Uterus (tissue), 4 donors: Measurements from ENCODE around the gene MRPL9. TPM values are rescaled to one million over a fixed set of nuclear protein-coding genes. Genes with fewer than 3 reads are reported as not detected.

Source experiments
- DNase-seq, 2 donors: peaks; one replicate each; pipeline ENCODE4 v3.0.0-alpha.2; 2019 to 2020
- H3K27ac ChIP-seq, 2 donors: fragments of 200-600 bp; sonication (generic); 1 replicate in 1 of 2; 2 replicates in 1 of 2; pipeline ENCODE4 v1.5.1; 2016 to 2018
- H3K27me3 ChIP-seq, 2 donors: fragments of 200-600 bp; sonication (generic); one replicate each; pipeline ENCODE4 v1.5.1; 2018 to 2019; ENCODE audit warnings: control low read depth in 1 of 2
- H3K36me3 ChIP-seq, 2 donors: fragments of 200-600 bp; sonication (generic); one replicate each; pipeline ENCODE4 v1.5.1; 2019; ENCODE audit warnings: control low read depth in 1 of 2
- H3K4me1 ChIP-seq, 2 donors: fragments of 200-600 bp; sonication (generic); one replicate each; pipeline ENCODE4 v1.5.1; 2018 to 2019; ENCODE audit warnings: control low read depth in 1 of 2
- H3K4me3 ChIP-seq, 2 donors: fragments of 200-600 bp; sonication (generic); 1 replicate in 1 of 2; 2 replicates in 1 of 2; pipeline ENCODE4 v1.5.1; 2018 to 2019; ENCODE audit warnings: mild to moderate bottlenecking in 1 of 2
- H3K9me3 ChIP-seq, 2 donors: fragments of 200-600 bp; sonication (generic); one replicate each; pipeline ENCODE4 v1.5.1; 2019; ENCODE audit warnings: control low read depth in 1 of 2
- POLR2A ChIP-seq, 2 donors: fragments of 450-650 bp; IDR thresholded peaks; one replicate each; pipeline ENCODE4 v1.6.1; 2016; ENCODE audit warnings: antibody characterized with exemption in 2 of 2, mild to moderate bottlenecking in 1 of 2, moderate library complexity in 1 of 2
- intact Hi-C: fragments of 100-400 bp; cut with DNase I; formaldehyde crosslinking; loops from one replicate; pipeline ENCODE4 v1.15.1; 2023; ENCODE audit warnings: low total_unique reads
- total RNA-seq, 4 donors: library from RNA; depleted of rRNA in 3 of 4; stranded (reverse); fragments of >200 nt in 3 of 4; gene quantifications; one replicate each; pipeline versions ENCODE4 v1.1.0 to v1.2.4, GENCODE V29; 2014 to 2023
- TF ChIP-seq, protein P1 (sequence below), 4 experiments: fragments of 200-600 bp in 2 of 4; fragments of 450-650 bp in 2 of 4; sonication (generic) in 2 of 4; IDR thresholded peaks; one replicate each; pipeline ENCODE4 v1.5.1; 2016 to 2019; ENCODE audit warnings: antibody characterized with exemption in 4 of 4, mild to moderate bottlenecking in 2 of 4, moderate library complexity in 1 of 4
- donor health status: DM: yes; HTN: yes; CAD: no.

Gene MRPL9
- total RNA-seq, 4 donors from 2014 or later, result 54.1 to 88.9 (median 61.8) TPM

DNA sequence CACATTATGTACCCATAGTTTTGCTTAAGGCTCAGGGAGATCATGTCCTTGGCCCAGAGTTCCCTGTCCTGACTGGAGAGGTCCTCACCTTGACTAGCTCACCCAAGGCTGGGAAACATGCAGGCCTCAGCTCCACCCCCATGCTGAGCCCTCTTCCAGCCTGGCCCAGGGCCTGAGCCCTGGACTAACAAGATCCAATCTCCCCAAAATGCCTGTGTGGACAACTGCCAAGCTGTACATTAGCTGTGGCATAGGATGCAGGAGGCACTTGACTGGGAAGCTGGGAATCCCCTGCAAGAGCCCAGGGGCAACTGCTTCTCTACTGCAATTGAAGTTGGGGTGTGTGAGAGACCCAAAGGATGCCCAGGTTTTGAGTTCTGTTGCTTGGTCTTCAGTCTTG is 39.9 kb upstream of the MRPL9 start:
- TF ChIP-seq, protein P1, sequence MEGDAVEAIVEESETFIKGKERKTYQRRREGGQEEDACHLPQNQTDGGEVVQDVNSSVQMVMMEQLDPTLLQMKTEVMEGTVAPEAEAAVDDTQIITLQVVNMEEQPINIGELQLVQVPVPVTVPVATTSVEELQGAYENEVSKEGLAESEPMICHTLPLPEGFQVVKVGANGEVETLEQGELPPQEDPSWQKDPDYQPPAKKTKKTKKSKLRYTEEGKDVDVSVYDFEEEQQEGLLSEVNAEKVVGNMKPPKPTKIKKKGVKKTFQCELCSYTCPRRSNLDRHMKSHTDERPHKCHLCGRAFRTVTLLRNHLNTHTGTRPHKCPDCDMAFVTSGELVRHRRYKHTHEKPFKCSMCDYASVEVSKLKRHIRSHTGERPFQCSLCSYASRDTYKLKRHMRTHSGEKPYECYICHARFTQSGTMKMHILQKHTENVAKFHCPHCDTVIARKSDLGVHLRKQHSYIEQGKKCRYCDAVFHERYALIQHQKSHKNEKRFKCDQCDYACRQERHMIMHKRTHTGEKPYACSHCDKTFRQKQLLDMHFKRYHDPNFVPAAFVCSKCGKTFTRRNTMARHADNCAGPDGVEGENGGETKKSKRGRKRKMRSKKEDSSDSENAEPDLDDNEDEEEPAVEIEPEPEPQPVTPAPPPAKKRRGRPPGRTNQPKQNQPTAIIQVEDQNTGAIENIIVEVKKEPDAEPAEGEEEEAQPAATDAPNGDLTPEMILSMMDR (IDR thresholded peaks at IDR 0.05), result no peak

DNA sequence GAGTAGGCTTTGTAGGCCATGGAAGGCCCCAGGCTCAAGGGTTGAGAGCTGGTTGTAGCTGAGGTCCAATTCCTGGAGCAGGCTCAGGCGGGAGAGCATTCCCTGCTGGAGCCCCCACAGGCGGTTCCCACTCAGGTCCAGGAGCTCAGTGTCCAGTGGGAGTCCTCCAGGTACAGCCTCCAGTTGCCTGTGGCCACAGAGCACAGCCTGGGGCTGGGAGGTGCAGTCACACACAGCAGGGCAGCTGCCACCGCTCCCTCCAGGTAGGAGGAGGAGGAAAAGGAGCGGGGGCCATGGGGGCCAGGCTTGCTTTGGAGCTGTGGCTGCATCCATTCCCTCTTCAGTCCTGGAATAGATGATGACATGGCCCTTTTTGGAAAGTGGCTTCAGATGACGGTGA is 39.1 kb upstream of the MRPL9 start:
- Histone ChIP-seq H3K4me3 (no peak overlapping the region), H3K36me3 (no peaks in the 10 kb centered on the region), H3K9me3 (no peaks in the 10 kb centered on the region), H3K27ac (no peak overlapping the region), H3K4me1 (no peaks in the 10 kb centered on the region), H3K27me3 (no peaks in the 10 kb centered on the region)
- intact Hi-C loops, result no loop called here
- TF ChIP-seq, protein P1 (IDR thresholded peaks at IDR 0.05), result no peak
- TF ChIP-seq POLR2A (IDR thresholded peaks at IDR 0.05), result no peak
- DNase-seq, result no peak

More for the DNA sequence above, 39.9 kb upstream of the MRPL9 start:
- no peaks in the 10 kb centered on the region for H3K27me3 ChIP-seq
- no peak overlapping the region for H3K27ac ChIP-seq
- no peak overlapping the region for H3K4me3 ChIP-seq
- H3K4me1 ChIP-seq, result no peaks in the 10 kb centered on the region
- H3K9me3 ChIP-seq, result no peaks in the 10 kb centered on the region
- DNase-seq, result no peak
- intact Hi-C loops, result no loop called here
- H3K36me3 ChIP-seq, result no peaks in the 10 kb centered on the region

DNA sequence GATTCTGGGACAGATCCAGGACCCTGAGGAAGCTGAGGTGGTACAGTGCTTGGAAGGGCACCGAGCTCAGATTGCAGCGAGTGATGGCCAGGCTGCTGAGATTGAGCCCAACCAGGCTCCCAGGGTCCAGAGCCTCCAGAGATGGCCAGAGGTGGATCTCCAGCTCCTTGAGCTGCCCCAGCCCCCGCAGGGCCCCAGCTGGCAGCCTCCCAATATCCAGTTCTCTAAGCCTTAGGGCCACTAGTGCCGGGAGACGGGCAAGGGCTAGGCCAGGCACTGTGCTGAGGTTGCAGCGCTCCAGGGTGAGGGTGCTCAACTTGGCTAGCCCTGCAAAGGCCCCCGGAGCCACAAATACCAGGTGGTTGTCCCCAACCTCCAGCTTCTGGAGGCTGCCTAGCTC is 38.5 kb upstream of the MRPL9 start:
- no peak overlapping the region for H3K27ac ChIP-seq
- no peaks in the 10 kb centered on the region for H3K27me3 ChIP-seq
- no peaks in the 10 kb centered on the region for H3K36me3 ChIP-seq
- DNase-seq, result no peak
- no peak overlapping the region for H3K4me3 ChIP-seq
- TF ChIP-seq POLR2A (IDR thresholded peaks at IDR 0.05), result no peak
- TF ChIP-seq, protein P1 (IDR thresholded peaks at IDR 0.05), result no peak
- intact Hi-C loops, result no loop called here
- H3K9me3 ChIP-seq, result no peaks in the 10 kb centered on the region
- no peaks in the 10 kb centered on the region for H3K4me1 ChIP-seq

DNA sequence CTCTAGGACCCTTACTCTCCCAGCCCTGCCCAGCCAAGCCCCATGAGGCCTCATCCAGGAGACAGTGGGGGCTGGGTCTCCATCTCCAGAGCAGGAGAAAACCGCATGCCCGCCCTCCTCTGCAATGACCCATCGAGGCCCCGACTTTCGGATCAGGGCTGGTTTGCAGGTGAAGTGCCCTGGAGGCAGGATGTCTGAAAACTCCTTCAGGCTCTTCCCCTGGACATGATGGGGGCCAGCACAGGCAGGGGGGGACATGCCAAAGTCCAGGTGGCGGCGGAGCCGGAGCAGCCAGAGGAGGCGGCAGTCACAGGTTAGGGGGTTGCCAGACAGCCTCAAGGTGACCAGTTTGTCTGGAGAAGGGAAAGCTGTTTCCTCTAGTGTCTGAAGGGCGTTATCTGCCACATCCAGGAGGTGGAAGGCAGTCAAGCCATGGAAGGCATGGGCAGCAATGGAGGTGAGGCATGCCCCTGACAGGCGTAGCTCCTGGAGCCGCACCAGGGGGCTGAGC is 38.1 kb upstream of the MRPL9 start:
- intact Hi-C loops, result no loop called here
- no peak for DNase-seq
- H3K4me1 ChIP-seq, result no peaks in the 10 kb centered on the region
- TF ChIP-seq POLR2A (IDR thresholded peaks at IDR 0.05), result no peak
- TF ChIP-seq, protein P1 (IDR thresholded peaks at IDR 0.05), result no peak
- H3K27me3 ChIP-seq, result no peaks in the 10 kb centered on the region
- H3K27ac ChIP-seq, result no peak overlapping the region
- no peak overlapping the region for H3K4me3 ChIP-seq
- H3K9me3 ChIP-seq, result no peaks in the 10 kb centered on the region
- no peaks in the 10 kb centered on the region for H3K36me3 ChIP-seq

DNA sequence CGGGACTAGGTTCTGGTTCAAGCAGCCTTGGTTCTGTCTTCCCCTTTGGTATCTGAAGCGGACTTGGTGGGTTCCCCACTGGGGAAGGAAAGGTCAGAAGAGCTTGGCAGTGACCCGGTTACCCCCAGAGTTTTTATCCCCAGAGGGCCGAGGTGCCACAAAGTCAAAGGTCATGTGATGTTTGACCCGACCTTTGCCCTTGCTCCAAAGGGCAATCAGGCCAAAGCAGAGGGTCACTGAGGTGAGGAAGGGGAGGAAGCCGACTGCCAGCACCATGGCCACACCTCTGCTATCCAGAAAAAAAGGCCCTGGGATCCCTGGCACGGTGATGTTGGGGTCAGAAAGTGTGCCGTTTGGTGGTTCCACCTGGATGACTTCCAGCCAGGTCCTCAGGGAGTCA is 37.5 kb upstream of the MRPL9 start:
- H3K27me3 ChIP-seq, result no peaks in the 10 kb centered on the region

More for the DNA sequence above, 37.5 kb upstream of the MRPL9 start:
- DNase-seq, result no peak
- H3K4me3 ChIP-seq, result no peak overlapping the region
- H3K27ac ChIP-seq, result no peak overlapping the region
- no peak for TF ChIP-seq POLR2A (IDR thresholded peaks at IDR 0.05)
- TF ChIP-seq, protein P1 (IDR thresholded peaks at IDR 0.05), result no peak
- H3K9me3 ChIP-seq, result no peaks in the 10 kb centered on the region
- intact Hi-C loops, result no loop called here
- H3K4me1 ChIP-seq, result no peaks in the 10 kb centered on the region
- no peaks in the 10 kb centered on the region for H3K36me3 ChIP-seq
